Nephron (organoid): ENCODE data around the gene TTLL13.

ENCODE experiments used
- H3K27ac Mint-ChIP-seq, 3 experiments: 2 replicates each; pipeline ENCODE4 v1.8.0; 2020; ENCODE audit warnings: mixed read lengths in 3 of 3, mild to moderate bottlenecking in 2 of 3, moderate library complexity in 1 of 3
- H3K27me3 Mint-ChIP-seq: 2 replicates; pipeline ENCODE4 v1.8.0; 2021; ENCODE audit warnings: low read depth, mild to moderate bottlenecking, moderate library complexity, mixed read lengths
- H3K36me3 Mint-ChIP-seq: 2 replicates; pipeline ENCODE4 v1.8.0; 2020; ENCODE audit warnings: low read depth, mixed read lengths
- H3K4me1 Mint-ChIP-seq: 2 replicates; pipeline ENCODE4 v1.8.0; 2020; ENCODE audit warnings: mixed read lengths
- H3K4me3 Mint-ChIP-seq, 3 experiments: 2 replicates each; pipeline ENCODE4 v1.8.0; 2020; ENCODE audit warnings: mild to moderate bottlenecking in 3 of 3, mixed read lengths in 3 of 3, moderate library complexity in 2 of 3
- H3K9me3 Mint-ChIP-seq: 2 replicates; pipeline ENCODE4 v1.8.0; 2020; ENCODE audit warnings: mixed read lengths
- CTCF ChIP-seq, 3 experiments: fragments of 200-600 bp; sonication (generic); IDR thresholded peaks; one replicate each; pipeline ENCODE4 v1.5.0; 2021; ENCODE audit warnings: antibody characterized with exemption in 3 of 3; ENCODE audit not compliant: unreplicated experiment in 3 of 3

The TTLL13 gene

GRCh38 chr15:90306560-90306959 lies 57.2 kb downstream of the TTLL13 start:
- TF ChIP-seq CTCF (IDR thresholded peaks at IDR 0.05; ENCODE audit: unreplicated experiment in 3 of 3): no peak
- Mint-ChIP-seq H3K27me3 (no peaks in the 10 kb centered on the region), H3K4me1 (peaks cover 17% of the 10 kb centered on the region), H3K9me3 (no peaks in the 10 kb centered on the region), H3K27ac (peak overlapping the region; percentile 63 to 81 (median 72)), H3K4me3 (no peak overlapping the region), H3K36me3 (no peaks in the 10 kb centered on the region)

GRCh38 chr15:90307661-90308060 lies 58.3 kb downstream of the TTLL13 start:
- H3K9me3 Mint-ChIP-seq: no peaks in the 10 kb centered on the region
- H3K36me3 Mint-ChIP-seq: no peaks in the 10 kb centered on the region
- no peak for TF ChIP-seq CTCF (IDR thresholded peaks at IDR 0.05; ENCODE audit: unreplicated experiment in 3 of 3)
- peaks cover 12% of the 10 kb centered on the region for H3K4me1 Mint-ChIP-seq
- no peaks in the 10 kb centered on the region for H3K27me3 Mint-ChIP-seq
- no peak overlapping the region for H3K4me3 Mint-ChIP-seq
- H3K27ac Mint-ChIP-seq: peak overlapping the region in 1 of 3 experiments; percentile 55

- no peak for TF ChIP-seq CTCF (IDR thresholded peaks at IDR 0.05; ENCODE audit: unreplicated experiment in 3 of 3)
- Mint-ChIP-seq H3K4me3 (no peak overlapping the region), H3K36me3 (no peaks in the 10 kb centered on the region), H3K9me3 (no peaks in the 10 kb centered on the region), H3K27me3 (no peaks in the 10 kb centered on the region), H3K4me1 (peaks cover 12% of the 10 kb centered on the region), H3K27ac (no peak overlapping the region)
These were observed 59.7 kb downstream of the TTLL13 start for GRCh38 chr15:90309020-90309419.
